NB4 (cell line): ENCODE data around the gene MRPL12.
A peak's percentile ranks its signal among the peaks of the same experiment; 100 is the strongest.

Experiments used
- DNase-seq: peaks from one replicate; pipeline ENCODE4 v3.0.0; 2010; ENCODE audit warnings: low read depth
- H3K4me3 ChIP-seq: one replicate; pipeline ENCODE4 v1.5.1; 2011; ENCODE audit warnings: mild to moderate bottlenecking, low read depth, low read length, moderate library complexity
- MYC ChIP-seq: IDR thresholded peaks from 2 replicates; pipeline ENCODE4 v1.6.1; 2011; ENCODE audit warnings: low read depth, low read length
- POLR2A ChIP-seq: IDR thresholded peaks from 2 replicates; pipeline ENCODE4 v1.6.1; 2011; ENCODE audit warnings: mild to moderate bottlenecking; ENCODE audit not compliant: insufficient read length; ENCODE audit errors: extremely low read depth
- TF ChIP-seq, protein P1 (sequence below): IDR thresholded peaks from one replicate; pipeline ENCODE4 v1.5.1; 2012; ENCODE audit warnings: low read depth, low read length
- TF ChIP-seq, protein P2 (sequence below): IDR thresholded peaks from 2 replicates; pipeline ENCODE4 v1.6.1; 2011; ENCODE audit warnings: low read depth, low read length

MRPL12 gene

DNA sequence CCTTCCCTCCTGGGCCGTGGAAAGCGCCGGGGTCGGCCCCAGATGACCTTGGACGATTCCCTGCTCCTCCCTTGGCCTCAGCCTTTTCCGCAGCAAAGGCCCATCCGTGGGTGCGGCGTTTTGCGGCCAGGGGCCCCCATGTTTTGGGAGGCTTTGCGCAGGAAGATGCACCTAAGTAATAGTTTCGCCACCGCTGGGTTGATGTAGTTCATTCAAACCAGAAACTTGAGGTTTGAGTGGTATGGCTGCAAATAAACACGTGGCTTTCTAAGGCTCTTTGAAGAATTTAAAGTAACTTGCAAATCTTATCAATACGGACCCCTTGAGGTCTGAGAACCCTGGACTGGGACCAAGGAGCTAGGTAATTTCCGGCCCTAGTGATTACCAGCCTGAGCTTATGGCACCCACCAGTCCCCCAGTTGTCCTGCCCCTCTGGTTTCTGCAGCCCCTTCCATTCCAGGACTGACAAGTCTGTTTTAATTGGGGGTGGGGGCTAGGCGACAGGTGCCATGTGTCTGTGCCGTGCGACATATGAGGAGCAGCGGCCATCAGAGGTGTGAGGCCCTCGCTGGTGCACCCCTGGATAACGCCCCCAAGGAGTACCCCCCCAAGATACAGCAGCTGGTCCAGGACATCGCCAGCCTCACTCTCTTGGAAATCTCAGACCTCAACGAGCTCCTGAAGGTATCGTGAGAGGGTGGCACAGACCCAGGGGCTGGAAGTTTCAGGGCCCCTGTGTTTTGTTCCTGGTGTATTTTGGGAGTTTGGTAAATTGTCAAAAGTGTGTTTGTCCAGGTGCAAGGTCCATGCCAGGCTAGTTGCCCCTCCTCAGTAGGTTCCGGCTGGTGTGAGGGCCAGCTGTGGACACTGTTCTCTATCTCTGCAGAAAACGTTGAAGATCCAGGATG, 834 bp downstream of the MRPL12 start:
- TF ChIP-seq POLR2A: no peak
- TF ChIP-seq, protein P1, sequence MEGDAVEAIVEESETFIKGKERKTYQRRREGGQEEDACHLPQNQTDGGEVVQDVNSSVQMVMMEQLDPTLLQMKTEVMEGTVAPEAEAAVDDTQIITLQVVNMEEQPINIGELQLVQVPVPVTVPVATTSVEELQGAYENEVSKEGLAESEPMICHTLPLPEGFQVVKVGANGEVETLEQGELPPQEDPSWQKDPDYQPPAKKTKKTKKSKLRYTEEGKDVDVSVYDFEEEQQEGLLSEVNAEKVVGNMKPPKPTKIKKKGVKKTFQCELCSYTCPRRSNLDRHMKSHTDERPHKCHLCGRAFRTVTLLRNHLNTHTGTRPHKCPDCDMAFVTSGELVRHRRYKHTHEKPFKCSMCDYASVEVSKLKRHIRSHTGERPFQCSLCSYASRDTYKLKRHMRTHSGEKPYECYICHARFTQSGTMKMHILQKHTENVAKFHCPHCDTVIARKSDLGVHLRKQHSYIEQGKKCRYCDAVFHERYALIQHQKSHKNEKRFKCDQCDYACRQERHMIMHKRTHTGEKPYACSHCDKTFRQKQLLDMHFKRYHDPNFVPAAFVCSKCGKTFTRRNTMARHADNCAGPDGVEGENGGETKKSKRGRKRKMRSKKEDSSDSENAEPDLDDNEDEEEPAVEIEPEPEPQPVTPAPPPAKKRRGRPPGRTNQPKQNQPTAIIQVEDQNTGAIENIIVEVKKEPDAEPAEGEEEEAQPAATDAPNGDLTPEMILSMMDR: no peak
- TF ChIP-seq MYC: no peak
- TF ChIP-seq, protein P2, sequence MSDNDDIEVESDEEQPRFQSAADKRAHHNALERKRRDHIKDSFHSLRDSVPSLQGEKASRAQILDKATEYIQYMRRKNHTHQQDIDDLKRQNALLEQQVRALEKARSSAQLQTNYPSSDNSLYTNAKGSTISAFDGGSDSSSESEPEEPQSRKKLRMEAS: peak; percentile 71
- DNase-seq: peak; percentile 42
- H3K4me3 ChIP-seq: peak overlapping the region; percentile 95

DNA sequence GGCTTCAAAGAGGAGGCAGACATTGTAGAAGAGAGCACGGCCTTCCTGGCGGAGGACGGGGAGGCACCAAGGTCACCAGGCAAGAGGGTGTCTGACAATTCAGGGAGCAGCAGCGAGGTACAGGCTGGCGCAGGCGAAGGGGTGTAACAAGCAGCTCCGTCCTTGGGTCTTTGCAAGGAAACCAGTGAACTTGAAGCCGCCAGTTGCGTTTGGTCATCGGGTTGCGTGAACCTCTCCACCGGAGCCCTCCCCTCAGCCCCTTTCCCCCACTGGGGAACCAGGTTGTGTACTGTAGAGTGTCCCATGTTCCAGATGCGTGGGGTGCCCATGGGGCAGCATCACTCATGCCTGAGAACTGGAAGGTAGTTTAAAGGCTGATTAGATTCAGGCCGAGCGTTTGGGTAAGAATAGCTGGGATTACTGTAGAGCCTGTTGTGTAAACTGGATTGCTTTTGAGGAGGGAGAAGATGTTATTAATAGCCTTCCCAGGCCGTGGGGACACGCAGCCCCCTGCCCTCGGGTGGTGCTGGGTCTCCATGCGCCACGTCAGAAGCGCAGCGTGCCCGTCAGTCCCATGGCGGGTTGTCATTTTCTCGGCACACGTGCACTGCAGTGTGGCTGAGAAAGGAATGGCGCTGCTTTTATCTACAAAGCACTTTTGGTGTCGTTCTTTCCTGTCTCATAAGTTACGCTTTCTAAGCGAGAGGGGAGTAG, 2.5 kb downstream of the MRPL12 start:
- H3K4me3 ChIP-seq: no peak overlapping the region
- DNase-seq: no peak
- TF ChIP-seq, protein P2: no peak

DNA sequence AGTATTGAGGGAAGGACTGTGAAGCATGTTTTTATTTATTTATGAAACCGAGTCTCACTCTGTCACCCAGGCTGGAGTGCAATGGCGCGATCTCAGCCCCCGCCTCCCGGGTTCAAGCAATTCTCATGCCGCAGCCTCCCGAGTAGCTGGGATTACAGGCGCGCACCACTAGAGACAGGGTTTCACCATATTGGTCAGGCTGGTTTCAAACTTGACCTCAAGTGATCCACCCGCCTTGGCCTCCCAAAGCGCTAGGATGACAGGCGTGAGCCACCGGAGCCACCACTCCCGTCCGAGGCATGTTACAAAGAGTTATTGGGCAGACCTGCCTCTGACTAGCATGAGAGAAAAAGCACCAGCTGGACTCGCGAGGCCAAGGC, 3.1 kb downstream of the MRPL12 start:
- no peak overlapping the region for H3K4me3 ChIP-seq
- no peak for DNase-seq
- TF ChIP-seq, protein P2: no peak
- TF ChIP-seq MYC: no peak
- TF ChIP-seq POLR2A: no peak
- TF ChIP-seq, protein P1: no peak

GRCh38 chr17:81706757-81707624, 3.8 kb downstream of the MRPL12 start:
- TF ChIP-seq MYC (no peak), POLR2A (no peak)
- TF ChIP-seq, protein P1: no peak
- TF ChIP-seq, protein P2: no peak
- no peak overlapping the region for H3K4me3 ChIP-seq
- no peak for DNase-seq

GRCh38 chr17:81707725-81708646, 4.8 kb downstream of the MRPL12 start:
- TF ChIP-seq, protein P1: no peak
- TF ChIP-seq, protein P2: no peak
- no peak for TF ChIP-seq POLR2A
- TF ChIP-seq MYC: no peak
- no peak for DNase-seq
- H3K4me3 ChIP-seq: no peak overlapping the region
